ENCODE results near the gene SPR.

DNA sequence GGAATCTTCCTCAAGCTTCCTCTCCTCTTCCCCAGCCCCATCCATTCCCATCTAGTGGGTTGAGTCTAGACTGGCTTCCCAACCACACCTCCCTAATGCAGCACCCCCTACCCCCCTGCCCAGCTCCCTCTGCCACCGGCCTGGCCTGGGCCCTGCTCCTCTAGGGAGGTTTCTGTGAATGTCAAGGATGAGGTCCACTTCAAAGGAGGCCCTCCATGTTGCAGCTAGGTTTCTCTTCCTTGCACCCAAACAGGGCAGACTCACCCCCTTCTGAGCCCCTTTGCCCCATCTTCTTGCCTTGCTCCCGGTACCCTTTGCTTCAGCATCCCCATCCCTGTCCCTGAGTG, 48.4 kb downstream of the SPR start:
- TF ChIP-seq, protein P1, sequence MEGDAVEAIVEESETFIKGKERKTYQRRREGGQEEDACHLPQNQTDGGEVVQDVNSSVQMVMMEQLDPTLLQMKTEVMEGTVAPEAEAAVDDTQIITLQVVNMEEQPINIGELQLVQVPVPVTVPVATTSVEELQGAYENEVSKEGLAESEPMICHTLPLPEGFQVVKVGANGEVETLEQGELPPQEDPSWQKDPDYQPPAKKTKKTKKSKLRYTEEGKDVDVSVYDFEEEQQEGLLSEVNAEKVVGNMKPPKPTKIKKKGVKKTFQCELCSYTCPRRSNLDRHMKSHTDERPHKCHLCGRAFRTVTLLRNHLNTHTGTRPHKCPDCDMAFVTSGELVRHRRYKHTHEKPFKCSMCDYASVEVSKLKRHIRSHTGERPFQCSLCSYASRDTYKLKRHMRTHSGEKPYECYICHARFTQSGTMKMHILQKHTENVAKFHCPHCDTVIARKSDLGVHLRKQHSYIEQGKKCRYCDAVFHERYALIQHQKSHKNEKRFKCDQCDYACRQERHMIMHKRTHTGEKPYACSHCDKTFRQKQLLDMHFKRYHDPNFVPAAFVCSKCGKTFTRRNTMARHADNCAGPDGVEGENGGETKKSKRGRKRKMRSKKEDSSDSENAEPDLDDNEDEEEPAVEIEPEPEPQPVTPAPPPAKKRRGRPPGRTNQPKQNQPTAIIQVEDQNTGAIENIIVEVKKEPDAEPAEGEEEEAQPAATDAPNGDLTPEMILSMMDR (IDR thresholded peaks at IDR 0.05): no peak
- no peak for TF ChIP-seq POLR2A (IDR thresholded peaks at IDR 0.05)

All from testis (tissue), 2 donors.